AG04450 (cell line): Measurements from ENCODE around the gene FAIM2. TPM values are rescaled to one million over a fixed set of nuclear protein-coding genes. Genes with fewer than 3 reads are reported as not detected.

Source experiments
- CTCF ChIA-PET: fragments of 300-600, 350-600 bp; formaldehyde crosslinking; extraction: SDS; loops from one replicate; lab custom pipeline; 2022; ENCODE audit warnings: antibody characterized with exemption, inconsistent platforms; lab: Charles Lee
- POLR2A ChIA-PET: fragments of 350-600 bp; formaldehyde crosslinking; extraction: SDS; loops from one replicate; lab custom pipeline; 2021; ENCODE audit warnings: antibody characterized with exemption, inconsistent platforms; lab: Yijun Ruan, JAX
- DNase-seq: peaks from one replicate; pipeline ENCODE4 v3.0.0-alpha.2; 2011; ENCODE audit warnings: low read depth, low spot score
- H3K27ac ChIP-seq: one replicate; pipeline ENCODE4 v1.5.1; 2012; ENCODE audit warnings: low read depth, low read length, control low read depth
- H3K27me3 ChIP-seq: one replicate; pipeline ENCODE4 v1.6.0; 2012; ENCODE audit warnings: low read length; ENCODE audit not compliant: control insufficient read depth, insufficient read depth
- H3K4me3 ChIP-seq: 2 replicates; pipeline ENCODE4 v1.5.1; 2011; ENCODE audit warnings: mild to moderate bottlenecking, low read depth, low read length, control low read depth
- H3K9me3 ChIP-seq: 2 replicates; pipeline ENCODE4 v1.5.1; 2012; ENCODE audit warnings: low read length; ENCODE audit not compliant: control insufficient read depth, insufficient read depth
- CTCF ChIP-seq: IDR thresholded peaks from 2 replicates; pipeline ENCODE4 v1.5.1; 2011; ENCODE audit warnings: low read depth, low read length, control low read depth, inconsistent platforms
- polyA plus RNA-seq: library from polyadenylated mRNA; depleted of rRNA; stranded (reverse); fragments of >200 nt; gene quantifications from 2 replicates; pipeline ENCODE4 v1.2.3, GENCODE V29; 2011

FAIM2 gene
- polyA plus RNA-seq, 1 experiment, result 5.9 TPM

- no peak for TF ChIP-seq CTCF
- Histone ChIP-seq H3K27me3 (peaks cover 25% of the 10 kb centered on the region), H3K4me3 (no peak overlapping the region), H3K27ac (no peak overlapping the region), H3K9me3 (no peaks in the 10 kb centered on the region)
- ChIA-PET CTCF (interaction anchor here (0.6 to 1.7 kb wide), 3 partner anchors 74 to 306 kb away, joined by 3 to 4 read pairs (median 4); no protein-coding TSS in a partner anchor), POLR2A (no interaction called here)
- DNase-seq, result no peak
Measured at GRCh38 chr12:49847161-49847560, 56.5 kb downstream of the FAIM2 start.

GRCh38 chr12:49846032-49846431 is 57.7 kb downstream of the FAIM2 start:
- no peak for TF ChIP-seq CTCF
- POLR2A ChIA-PET, result interaction anchor here (0.6 kb wide), 1 partner anchor 195 kb away, joined by 5 read pairs; no protein-coding TSS in a partner anchor
- H3K4me3 ChIP-seq, result no peak overlapping the region
- CTCF ChIA-PET, result interaction anchor here (2.5 kb wide), 1 partner anchor 21 kb away, joined by 9 read pairs; no protein-coding TSS in a partner anchor
- no peak for DNase-seq
- peaks cover 16% of the 10 kb centered on the region for H3K27me3 ChIP-seq
- H3K27ac ChIP-seq, result no peak overlapping the region
- H3K9me3 ChIP-seq, result no peaks in the 10 kb centered on the region

GRCh38 chr12:49843876-49844437 is 59.7 kb downstream of the FAIM2 start:
- Histone ChIP-seq H3K9me3 (no peaks in the 10 kb centered on the region), H3K4me3 (no peak overlapping the region), H3K27me3 (peaks cover 5% of the 10 kb centered on the region), H3K27ac (no peak overlapping the region)
- ChIA-PET POLR2A (interaction anchor here (1.8 kb wide), 1 partner anchor 16 kb away, joined by 23 read pairs; the partner anchor contains the start of gene NCKAP5L), CTCF (interaction anchor here (1.4 to 2.5 kb wide), 2 partner anchors 23 kb away, joined by 7 to 9 read pairs; no protein-coding TSS in a partner anchor)
- DNase-seq, result no peak
- TF ChIP-seq CTCF, result no peak

GRCh38 chr12:49843411-49843810 is 60.3 kb downstream of the FAIM2 start:
- DNase-seq, result no peak
- ChIA-PET POLR2A (interaction anchor here (0.6 to 1.8 kb wide), 4 partner anchors 16 to 71 kb away, joined by 3 to 23 read pairs (median 4); partner anchors contain the start of gene NCKAP5L), CTCF (interaction anchor here (1.4 kb wide), 1 partner anchor 24 kb away, joined by 7 read pairs; no protein-coding TSS in a partner anchor)
- TF ChIP-seq CTCF, result no peak
- Histone ChIP-seq H3K4me3 (peak overlapping the region; percentile 83), H3K27ac (peak overlapping the region; percentile 92), H3K9me3 (no peaks in the 10 kb centered on the region), H3K27me3 (peaks cover 5% of the 10 kb centered on the region)
